Keratinocyte (primary cell): Measurements from ENCODE around the gene HTR2B. TPM values are rescaled to one million over a fixed set of nuclear protein-coding genes. Genes with fewer than 3 reads are reported as not detected.

Source experiments
- DNase-seq: peaks from one replicate; pipeline ENCODE4 v3.0.0-alpha.2; 2011; ENCODE audit warnings: low read depth, missing footprints, low spot score
- FAIRE-seq: peaks from 2 replicates; lab custom pipeline; 2011; peaks lifted over from hg19 to GRCh38; lab: Jason Lieb, UNC
- H2AFZ ChIP-seq: 2 replicates; pipeline ENCODE4 v1.6.0; 2012; ENCODE audit warnings: low read length, control low read depth, inconsistent platforms; ENCODE audit not compliant: control insufficient read depth
- H3K27ac ChIP-seq: 2 replicates; pipeline ENCODE4 v1.5.1; 2011; ENCODE audit warnings: low read length; ENCODE audit not compliant: control insufficient read depth, insufficient read depth
- H3K27me3 ChIP-seq: 3 replicates; pipeline ENCODE4 v1.6.0; 2011; ENCODE audit warnings: low read length; ENCODE audit not compliant: control insufficient read depth, insufficient read depth; ENCODE audit errors: extremely low read depth
- H3K36me3 ChIP-seq, 2 experiments: 2 replicates in 1 of 2; 3 replicates in 1 of 2; pipeline ENCODE4 v1.5.1; 2011; ENCODE audit warnings: low read length in 2 of 2, mild to moderate bottlenecking in 1 of 2; ENCODE audit not compliant: control insufficient read depth in 2 of 2, insufficient read depth in 2 of 2; ENCODE audit errors: extremely low read depth in 1 of 2
- H3K4me1 ChIP-seq: 3 replicates; pipeline ENCODE4 v1.5.1; 2011; ENCODE audit warnings: low read length; ENCODE audit not compliant: control insufficient read depth, insufficient read depth; ENCODE audit errors: extremely low read depth
- H3K4me2 ChIP-seq: 3 replicates; pipeline ENCODE4 v1.6.0; 2011; ENCODE audit warnings: low read depth, low read length; ENCODE audit not compliant: control insufficient read depth, insufficient read depth; ENCODE audit errors: extremely low read depth
- H3K4me3 ChIP-seq, 3 experiments: fragments of 200-600 bp in 1 of 3; sonication (generic) in 1 of 3; 2 replicates in 2 of 3; 3 replicates in 1 of 3; pipeline ENCODE4 v1.5.1; 2011 to 2016; ENCODE audit warnings: low read length in 3 of 3, mild to moderate bottlenecking in 3 of 3, control low read depth in 2 of 3, inconsistent platforms in 1 of 3, low read depth in 1 of 3, mixed read lengths in 1 of 3, mixed run types in 1 of 3, moderate library complexity in 1 of 3; ENCODE audit not compliant: control insufficient read depth in 2 of 3, insufficient read depth in 2 of 3; ENCODE audit errors: extremely low read depth in 1 of 3
- H3K79me2 ChIP-seq: 2 replicates; pipeline ENCODE4 v1.6.0; 2012; ENCODE audit warnings: low read length; ENCODE audit not compliant: control insufficient read depth, insufficient read depth
- H3K9ac ChIP-seq: 3 replicates; pipeline ENCODE4 v1.6.0; 2011; ENCODE audit warnings: low read length; ENCODE audit not compliant: control insufficient read depth, insufficient read depth; ENCODE audit errors: extremely low read depth
- H3K9me1 ChIP-seq: 3 replicates; pipeline ENCODE4 v1.6.0; 2011; ENCODE audit warnings: low read length; ENCODE audit not compliant: control insufficient read depth, insufficient read depth; ENCODE audit errors: extremely low read depth
- H3K9me3 ChIP-seq: 2 replicates; pipeline ENCODE4 v1.5.1; 2012; ENCODE audit warnings: low read depth, low read length; ENCODE audit not compliant: control insufficient read depth
- H4K20me1 ChIP-seq: 3 replicates; pipeline ENCODE4 v1.6.0; 2011; ENCODE audit warnings: low read length; ENCODE audit not compliant: control insufficient read depth, insufficient read depth; ENCODE audit errors: extremely low read depth
- EZH2 ChIP-seq: IDR thresholded peaks from one replicate; pipeline ENCODE4 v1.6.1; 2012; ENCODE audit warnings: inconsistent platforms, mild to moderate bottlenecking, low read length, moderate library complexity
- dilution Hi-C: fragments of 300-500 bp; cut with MboI; formaldehyde crosslinking; loops from one replicate; pipeline ENCODE4 v1.7.0; 2020; ENCODE audit warnings: low sequenced_read_pairs; ENCODE audit not compliant: extremely low pct_ligation_motif_present
- polyA plus RNA-seq, 5 experiments: library from polyadenylated mRNA; depleted of rRNA in 3 of 5; stranded (reverse) in 3 of 5; stranded (forward) in 1 of 5; unstranded in 1 of 5; fragments of >200 nt; gene quantifications; 1 replicate in 1 of 5; 2 replicates in 3 of 5; 3 replicates in 1 of 5; pipeline versions ENCODE4 v1.2.1 to v1.2.3, GENCODE V29; 2011 to 2012; ENCODE audit warnings: missing spikeins in 2 of 5, low read depth in 1 of 5, low replicate concordance in 1 of 5
- TF ChIP-seq, protein P1 (sequence below), 3 experiments: IDR thresholded peaks in 1 of 3; conservative IDR thresholded peaks in 1 of 3; optimal IDR thresholded peaks in 1 of 3; 2 replicates in 2 of 3; 3 replicates in 1 of 3; pipeline versions ENCODE3 to v1.5.1; 2011; ENCODE audit warnings: low read length in 3 of 3, mild to moderate bottlenecking in 3 of 3, moderate library complexity in 2 of 3, control low read depth in 1 of 3, inconsistent platforms in 1 of 3; ENCODE audit not compliant: insufficient read depth in 2 of 3; ENCODE audit errors: extremely low read depth in 1 of 3

Gene HTR2B
- polyA plus RNA-seq, 1 donor (not counting 4 experiments of a cell fraction or from before 2014, with no cell fraction given): not detected

DNA sequence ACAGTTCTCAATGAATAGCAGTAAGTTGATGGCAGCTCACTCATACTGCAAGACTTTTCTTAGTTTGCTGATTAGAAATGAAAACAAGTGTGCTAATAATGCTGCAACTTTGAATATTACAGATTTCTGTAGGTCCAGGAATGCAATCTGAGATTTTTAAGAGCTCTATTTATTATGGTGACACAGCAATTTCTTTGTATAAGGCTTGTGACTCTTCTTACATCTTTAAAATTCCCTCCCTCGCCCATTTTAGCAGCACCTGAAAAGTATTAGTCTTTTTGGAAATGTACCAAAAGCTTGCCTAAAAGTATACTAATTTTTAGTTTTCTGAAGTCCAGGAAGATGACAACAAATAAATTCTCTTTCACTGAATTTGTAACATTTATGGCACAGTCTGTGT lies 4.4 kb upstream of the HTR2B start:
- H3K79me2 ChIP-seq: peaks cover 9% of the 10 kb centered on the region
- no peaks in the 10 kb centered on the region for H3K4me1 ChIP-seq
- DNase-seq: no peak

DNA sequence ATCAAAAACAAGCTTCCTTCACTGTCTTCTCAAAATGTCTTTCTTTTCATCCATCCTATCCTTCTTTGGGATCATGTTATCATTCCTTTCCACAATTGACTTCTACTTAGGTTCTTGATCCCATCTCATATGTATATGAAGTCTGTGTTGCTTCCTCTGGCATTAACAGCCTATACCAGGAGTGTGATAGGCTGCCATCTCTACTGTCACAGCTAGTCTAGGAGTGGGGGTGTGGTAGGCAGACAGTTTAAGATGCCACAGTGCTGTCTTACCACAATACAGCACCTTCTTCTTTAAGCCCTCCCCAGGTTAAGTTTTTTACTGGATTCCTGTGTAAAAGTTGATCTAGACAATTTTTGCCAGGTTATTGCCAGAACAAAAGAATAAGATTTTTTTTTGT lies 3.7 kb upstream of the HTR2B start:
- peak; percentile 70 for FAIRE-seq
- Histone ChIP-seq H3K9me3 (no peaks in the 10 kb centered on the region), H3K36me3 (no peaks in the 10 kb centered on the region), H3K9me1 (no peaks in the 10 kb centered on the region), H3K27ac (no peak overlapping the region), H3K79me2 (peaks cover 8% of the 10 kb centered on the region), H2AFZ (no peak overlapping the region), H3K4me1 (peaks cover 2% of the 10 kb centered on the region), H4K20me1 (no peaks in the 10 kb centered on the region), H3K27me3 (no peaks in the 10 kb centered on the region), H3K4me2 (no peak overlapping the region), H3K4me3 (no peak overlapping the region), H3K9ac (no peak overlapping the region)
- DNase-seq: no peak
- dilution Hi-C loops: no loop called here
- no peak for TF ChIP-seq EZH2

More for the DNA sequence above, 4.4 kb upstream of the HTR2B start:
- H3K4me2 ChIP-seq: no peak overlapping the region
- no peak overlapping the region for H3K4me3 ChIP-seq
- H3K27me3 ChIP-seq: no peaks in the 10 kb centered on the region
- H3K27ac ChIP-seq: no peak overlapping the region
- no peak for FAIRE-seq
- no peaks in the 10 kb centered on the region for H3K36me3 ChIP-seq
- H4K20me1 ChIP-seq: no peaks in the 10 kb centered on the region
- no peak for TF ChIP-seq EZH2
- TF ChIP-seq, protein P1, sequence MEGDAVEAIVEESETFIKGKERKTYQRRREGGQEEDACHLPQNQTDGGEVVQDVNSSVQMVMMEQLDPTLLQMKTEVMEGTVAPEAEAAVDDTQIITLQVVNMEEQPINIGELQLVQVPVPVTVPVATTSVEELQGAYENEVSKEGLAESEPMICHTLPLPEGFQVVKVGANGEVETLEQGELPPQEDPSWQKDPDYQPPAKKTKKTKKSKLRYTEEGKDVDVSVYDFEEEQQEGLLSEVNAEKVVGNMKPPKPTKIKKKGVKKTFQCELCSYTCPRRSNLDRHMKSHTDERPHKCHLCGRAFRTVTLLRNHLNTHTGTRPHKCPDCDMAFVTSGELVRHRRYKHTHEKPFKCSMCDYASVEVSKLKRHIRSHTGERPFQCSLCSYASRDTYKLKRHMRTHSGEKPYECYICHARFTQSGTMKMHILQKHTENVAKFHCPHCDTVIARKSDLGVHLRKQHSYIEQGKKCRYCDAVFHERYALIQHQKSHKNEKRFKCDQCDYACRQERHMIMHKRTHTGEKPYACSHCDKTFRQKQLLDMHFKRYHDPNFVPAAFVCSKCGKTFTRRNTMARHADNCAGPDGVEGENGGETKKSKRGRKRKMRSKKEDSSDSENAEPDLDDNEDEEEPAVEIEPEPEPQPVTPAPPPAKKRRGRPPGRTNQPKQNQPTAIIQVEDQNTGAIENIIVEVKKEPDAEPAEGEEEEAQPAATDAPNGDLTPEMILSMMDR (optimal IDR thresholded peaks at IDR 0.05 in 1 of 3, IDR thresholded peaks at IDR 0.05 in 1 of 3, conservative IDR thresholded peaks at IDR 0.05 in 1 of 3; ENCODE audit: extremely low read depth in 1 of 3, insufficient read depth in 2 of 3, low read length in 3 of 3): no peak
- H3K9me3 ChIP-seq: no peaks in the 10 kb centered on the region
- H3K9me1 ChIP-seq: no peaks in the 10 kb centered on the region
- no peak overlapping the region for H2AFZ ChIP-seq
- no peak overlapping the region for H3K9ac ChIP-seq
- dilution Hi-C loops: no loop called here

DNA sequence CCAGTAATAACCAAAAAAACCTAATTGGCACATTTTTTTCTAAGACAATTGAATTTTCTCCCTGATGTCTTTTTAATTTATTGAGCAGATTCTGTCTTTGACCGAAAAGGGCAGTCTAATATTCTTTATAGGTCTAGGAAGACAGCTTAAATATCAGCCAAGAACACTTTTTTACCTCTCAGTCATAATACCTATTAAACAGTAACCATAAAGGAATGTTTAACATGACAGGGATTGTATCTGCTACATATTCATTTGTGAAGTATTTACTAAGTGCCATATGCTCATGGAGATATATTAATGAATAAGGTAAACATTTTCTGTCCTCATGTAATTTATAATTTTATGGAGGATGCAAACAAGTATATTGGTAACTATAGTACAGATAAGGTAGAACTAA lies 3.1 kb upstream of the HTR2B start:
- H3K9ac ChIP-seq: no peak overlapping the region
- no peaks in the 10 kb centered on the region for H3K36me3 ChIP-seq
- no peaks in the 10 kb centered on the region for H3K27me3 ChIP-seq
- no peak overlapping the region for H3K27ac ChIP-seq
- DNase-seq (no peak), FAIRE-seq (no peak)
- no peak overlapping the region for H2AFZ ChIP-seq
- H3K4me2 ChIP-seq: no peak overlapping the region
- no peaks in the 10 kb centered on the region for H3K9me3 ChIP-seq
- H3K4me1 ChIP-seq: peaks cover 7% of the 10 kb centered on the region
- H3K4me3 ChIP-seq: no peak overlapping the region
- H3K79me2 ChIP-seq: peaks cover 5% of the 10 kb centered on the region
- H4K20me1 ChIP-seq: no peaks in the 10 kb centered on the region
- H3K9me1 ChIP-seq: no peaks in the 10 kb centered on the region
- dilution Hi-C loops: no loop called here
- no peak for TF ChIP-seq EZH2
- TF ChIP-seq, protein P1 (optimal IDR thresholded peaks at IDR 0.05 in 1 of 3, IDR thresholded peaks at IDR 0.05 in 1 of 3, conservative IDR thresholded peaks at IDR 0.05 in 1 of 3; ENCODE audit: extremely low read depth in 1 of 3, insufficient read depth in 2 of 3, low read length in 3 of 3): no peak
